Endothelial cell of umbilical vein (primary cell): ENCODE measurements around the gene THSD4. TPM values are rescaled to one million over a fixed set of nuclear protein-coding genes. Genes with fewer than 3 reads are reported as not detected.

Experiments used
- BruUV-seq: library from RNA; stranded (reverse); fragments of 400-500 nt; replicated peaks from 2 replicates; lab custom pipeline; 2021; lab: Mats Ljungman, UMichigan
- CTCF ChIA-PET: fragments of 300-600, 350-600 bp; sonication (Branson Sonifier 250); formaldehyde crosslinking; loops from one replicate; lab custom pipeline; 2021; ENCODE audit warnings: antibody characterized with exemption, inconsistent platforms; lab: Charles Lee
- POLR2A ChIA-PET: fragments of 300-600, 350-600 bp; sonication (Branson Sonifier 250); formaldehyde crosslinking; loops from one replicate; lab custom pipeline; 2021; ENCODE audit warnings: antibody characterized with exemption, inconsistent platforms; lab: Charles Lee
- DNase-seq: peaks from one replicate; pipeline ENCODE4 v3.0.0-alpha.2; 2011; ENCODE audit warnings: low read depth, low spot score
- FAIRE-seq: peaks from 2 replicates; lab custom pipeline; 2011; peaks lifted over from hg19 to GRCh38; lab: Jason Lieb, UNC
- H2AFZ ChIP-seq: 2 replicates; pipeline ENCODE4 v1.6.0; 2012; ENCODE audit warnings: low read depth, low read length, control low read depth, inconsistent platforms
- H3K27ac ChIP-seq: 2 replicates; pipeline ENCODE4 v1.5.1; 2011; ENCODE audit warnings: low read depth, mild to moderate bottlenecking, control low read depth, low read length, moderate library complexity; ENCODE audit not compliant: insufficient read depth
- H3K27me3 ChIP-seq, 2 experiments: 2 replicates each; pipeline versions ENCODE4 v1.6.0 to v1.6.1; 2011; ENCODE audit warnings: low read length in 2 of 2, mixed read lengths in 1 of 2; ENCODE audit not compliant: control insufficient read depth in 2 of 2, insufficient read depth in 2 of 2
- H3K36me3 ChIP-seq, 2 experiments: 2 replicates in 1 of 2; 3 replicates in 1 of 2; pipeline ENCODE4 v1.5.1; 2011; ENCODE audit warnings: low read length in 2 of 2, mild to moderate bottlenecking in 1 of 2, moderate library complexity in 1 of 2; ENCODE audit not compliant: control insufficient read depth in 2 of 2, insufficient read depth in 2 of 2; ENCODE audit errors: extremely low read depth in 1 of 2
- H3K4me1 ChIP-seq: 3 replicates; pipeline ENCODE4 v1.5.1; 2011; ENCODE audit warnings: mild to moderate bottlenecking, low read length; ENCODE audit not compliant: control insufficient read depth, insufficient read depth; ENCODE audit errors: extremely low read depth
- H3K4me2 ChIP-seq: 2 replicates; pipeline ENCODE4 v1.6.1; 2011; ENCODE audit warnings: low read length, control low read depth, mixed read lengths; ENCODE audit not compliant: insufficient read depth
- H3K4me3 ChIP-seq, 3 experiments: fragments of 200-600 bp in 1 of 3; sonication (generic), shearing (Covaris generic) in 1 of 3; replicated peaks in 1 of 3; 2 replicates each; pipeline ENCODE4 v1.5.1; 2011 to 2016; ENCODE audit warnings: control low read depth in 3 of 3, low read length in 3 of 3, mild to moderate bottlenecking in 2 of 3, inconsistent platforms in 1 of 3, low read depth in 1 of 3, moderate library complexity in 1 of 3; ENCODE audit not compliant: insufficient read depth in 1 of 3
- H3K79me2 ChIP-seq: 2 replicates; pipeline ENCODE4 v1.6.0; 2012; ENCODE audit warnings: low read length, inconsistent platforms; ENCODE audit not compliant: control insufficient read depth, insufficient read depth
- H3K9ac ChIP-seq: replicated peaks from 2 replicates; pipeline ENCODE3; 2011; ENCODE audit warnings: low read length, control low read depth; ENCODE audit not compliant: insufficient read depth; ENCODE audit errors: extremely low read depth
- H3K9me1 ChIP-seq: replicated peaks from 3 replicates; pipeline ENCODE4 v1.6.0; 2011; ENCODE audit warnings: mild to moderate bottlenecking, low read length; ENCODE audit not compliant: control insufficient read depth, insufficient read depth; ENCODE audit errors: extremely low read depth
- H3K9me3 ChIP-seq: replicated peaks from 2 replicates; pipeline ENCODE4 v1.5.1; 2012; ENCODE audit warnings: low read length, inconsistent platforms; ENCODE audit not compliant: control insufficient read depth, insufficient read depth
- H4K20me1 ChIP-seq: replicated peaks from 2 replicates; pipeline ENCODE3; 2011; ENCODE audit warnings: mild to moderate bottlenecking, low read length; ENCODE audit not compliant: control insufficient read depth, insufficient read depth; ENCODE audit errors: extremely low read depth
- CTCF ChIP-seq, 2 donors: IDR thresholded peaks; 1 replicate in 1 of 2; 2 replicates in 1 of 2; pipeline ENCODE4 v1.5.1; 2011; ENCODE audit warnings: low read length in 2 of 2, mild to moderate bottlenecking in 2 of 2, moderate library complexity in 2 of 2, control low read depth in 1 of 2, inconsistent platforms in 1 of 2, low read depth in 1 of 2; ENCODE audit not compliant: insufficient read depth in 1 of 2; ENCODE audit errors: extremely low read depth in 1 of 2
- JUN ChIP-seq: IDR thresholded peaks from 2 replicates; pipeline ENCODE4 v1.6.1; 2011; ENCODE audit warnings: borderline replicate concordance, low read depth; ENCODE audit not compliant: insufficient read length, insufficient read depth
- MAX ChIP-seq: IDR thresholded peaks from 2 replicates; pipeline ENCODE4 v1.6.1; 2011; ENCODE audit not compliant: insufficient read depth, insufficient read length
- POLR2A ChIP-seq: IDR thresholded peaks from 2 replicates; pipeline ENCODE4 v1.6.1; 2012; ENCODE audit warnings: low read depth, mild to moderate bottlenecking, control low read depth, low read length
- POLR2AphosphoS5 ChIP-seq: IDR thresholded peaks from 2 replicates; pipeline ENCODE4 v1.6.1; 2012; ENCODE audit warnings: low read depth, mild to moderate bottlenecking, control low read depth, low read length, moderate library complexity; ENCODE audit not compliant: insufficient read depth
- dilution Hi-C: fragments of 300-500 bp; cut with MboI; formaldehyde crosslinking; loops from one replicate; pipeline ENCODE4 v1.15.0; 2019; ENCODE audit warnings: low sequenced_read_pairs; ENCODE audit not compliant: extremely low pct_ligation_motif_present
- intact Hi-C: fragments of 100-400 bp; cut with micrococcal nuclease; formaldehyde crosslinking; loops from one replicate; pipeline ENCODE4 v1.10.0; 2022
- polyA plus RNA-seq, 4 experiments: library from polyadenylated mRNA; depleted of rRNA in 3 of 4; stranded (reverse) in 3 of 4; unstranded in 1 of 4; fragments of >200 nt; gene quantifications; 2 replicates each; pipeline versions ENCODE4 v1.2.1 to v1.2.3, GENCODE V29; 2011 to 2012; ENCODE audit warnings: missing spikeins in 1 of 4
- total RNA-seq: library from RNA; stranded (reverse); gene quantifications from 2 replicates; pipeline ENCODE4 v1.2.3, GENCODE V29; 2021

Gene THSD4
- total and polyA plus RNA-seq, 2 donors (not counting 3 experiments of a cell fraction or from before 2014, with no cell fraction given): 9.9 to 25.4 TPM

- H3K79me2 ChIP-seq: no peaks in the 10 kb centered on the region
- no peaks in the 10 kb centered on the region for H3K4me1 ChIP-seq
- no TSS peak for BruUV-seq
- no peak overlapping the region for H3K9ac ChIP-seq
- H3K9me3 ChIP-seq: no peaks in the 10 kb centered on the region
- no peak overlapping the region for H3K4me3 ChIP-seq
- no peaks in the 10 kb centered on the region for H3K9me1 ChIP-seq
- FAIRE-seq (no peak), DNase-seq (no peak)
- no peak for TF ChIP-seq POLR2AphosphoS5
- TF ChIP-seq MAX: no peak
- TF ChIP-seq JUN: no peak
- no peak for TF ChIP-seq POLR2A
- no peak for TF ChIP-seq CTCF (IDR thresholded peaks at IDR 0.05; ENCODE audit: extremely low read depth in 1 of 2, insufficient read depth in 1 of 2, low read depth in 1 of 2, low read length in 2 of 2)
- no peak overlapping the region for H3K4me2 ChIP-seq
- H2AFZ ChIP-seq: no peak overlapping the region
- intact Hi-C loops: no loop called here
- ChIA-PET POLR2A (no interaction called here), CTCF (no interaction called here)
- no peaks in the 10 kb centered on the region for H3K27me3 ChIP-seq
- H4K20me1 ChIP-seq: no peaks in the 10 kb centered on the region
- H3K27ac ChIP-seq: no peak overlapping the region
- H3K36me3 ChIP-seq: no peaks in the 10 kb centered on the region
- dilution Hi-C loops: no loop called here
Observed at GRCh38 chr15:71312731-71313460, 197.6 kb downstream of the THSD4 start.
